Fibroblast of lung (primary cell): ENCODE results near the gene CENPH. TPM values are rescaled to one million over a fixed set of nuclear protein-coding genes. Genes with fewer than 3 reads are reported as not detected.
"Not testable (repeated sequence)": the region's sequence is repeated elsewhere in the genome, so short reads cannot be mapped to it uniquely, and the experiment has no call there.

Source experiments
- DNase-seq, 2 donors: peaks; one replicate each; pipeline versions ENCODE4 v3.0.0 to v3.0.0-alpha.2; 2010; ENCODE audit warnings: low read depth in 2 of 2
- H2AFZ ChIP-seq: 2 replicates; pipeline ENCODE4 v1.5.1; 2012; ENCODE audit warnings: low read length, control low read depth, inconsistent platforms
- H3K27ac ChIP-seq: 2 replicates; pipeline ENCODE4 v1.5.1; 2011; ENCODE audit warnings: low read length, control low read depth; ENCODE audit not compliant: insufficient read depth
- H3K27me3 ChIP-seq: 2 replicates; pipeline ENCODE4 v1.5.1; 2011; ENCODE audit warnings: mild to moderate bottlenecking, low read length; ENCODE audit not compliant: control insufficient read depth, insufficient read depth
- H3K36me3 ChIP-seq: 2 replicates; pipeline ENCODE4 v1.5.1; 2011; ENCODE audit warnings: low read length; ENCODE audit not compliant: control insufficient read depth, insufficient read depth
- H3K4me1 ChIP-seq: 2 replicates; pipeline ENCODE4 v1.5.1; 2011; ENCODE audit warnings: low read length; ENCODE audit not compliant: control insufficient read depth, insufficient read depth; ENCODE audit errors: extremely low read depth
- H3K4me2 ChIP-seq: 2 replicates; pipeline ENCODE4 v1.5.1; 2011; ENCODE audit warnings: low read length, control low read depth; ENCODE audit not compliant: insufficient read depth; ENCODE audit errors: extremely low read depth
- H3K4me3 ChIP-seq, 4 experiments: fragments of 200-600 bp in 1 of 4; sonication (generic) in 1 of 4; replicated peaks in 1 of 4; 2 replicates each; pipeline ENCODE4 v1.5.1; 2011 to 2016; ENCODE audit warnings: low read length in 4 of 4, low read depth in 3 of 4, mild to moderate bottlenecking in 3 of 4, control low read depth in 2 of 4, inconsistent platforms in 1 of 4, mixed read lengths in 1 of 4; ENCODE audit not compliant: insufficient read depth in 1 of 4; ENCODE audit errors: control extremely low read depth in 1 of 4
- H3K79me2 ChIP-seq: 2 replicates; pipeline ENCODE4 v1.5.1; 2012; ENCODE audit warnings: mild to moderate bottlenecking, low read length, inconsistent platforms; ENCODE audit not compliant: control insufficient read depth, insufficient read depth
- H3K9ac ChIP-seq: 2 replicates; pipeline ENCODE4 v1.5.1; 2011; ENCODE audit warnings: mild to moderate bottlenecking, low read length, control low read depth; ENCODE audit not compliant: insufficient read depth
- H3K9me3 ChIP-seq: 2 replicates; pipeline ENCODE4 v1.5.1; 2012; ENCODE audit warnings: low read depth, low read length; ENCODE audit not compliant: control insufficient read depth, insufficient read depth
- H4K20me1 ChIP-seq: 2 replicates; pipeline ENCODE4 v1.5.1; 2011; ENCODE audit warnings: low read length; ENCODE audit not compliant: control insufficient read depth, insufficient read depth; ENCODE audit errors: extremely low read depth
- CTCF ChIP-seq, 2 donors: IDR thresholded peaks in 1 of 2; conservative IDR thresholded peaks in 1 of 2; 1 replicate in 1 of 2; 2 replicates in 1 of 2; pipeline ENCODE4 v1.5.1; 2011 to 2012; ENCODE audit warnings: low read length in 2 of 2, control low read depth in 1 of 2, inconsistent platforms in 1 of 2, low read depth in 1 of 2, mild to moderate bottlenecking in 1 of 2
- EZH2 ChIP-seq: IDR thresholded peaks from 2 replicates; pipeline ENCODE4 v1.5.1; 2012; ENCODE audit warnings: low read length, control low read depth, mild to moderate bottlenecking; ENCODE audit errors: missing control alignments
- polyA plus RNA-seq, 2 donors: library from polyadenylated mRNA; depleted of rRNA in 1 of 2; stranded (reverse) in 1 of 2; unstranded in 1 of 2; fragments of >200 nt; gene quantifications; 2 replicates each; pipeline ENCODE4 v1.2.1, GENCODE V29; 2011 to 2012; ENCODE audit warnings: missing spikeins in 1 of 2
- total RNA-seq: library from RNA; depleted of rRNA; stranded (reverse); fragments of >200 nt; gene quantifications from 2 replicates; pipeline ENCODE4 v1.2.1, GENCODE V29; 2014

CENPH gene
- total and polyA plus RNA-seq, 2 donors (not counting 1 experiment from before 2014, with no cell fraction given) = 7.1 to 10.9 TPM

GRCh38 chr5:69220833-69221232 is 31.4 kb downstream of the CENPH start:
- not testable (repeated sequence) for H3K9me3 ChIP-seq, H3K27me3 ChIP-seq, H2AFZ ChIP-seq, H3K36me3 ChIP-seq, DNase-seq, H3K4me3 ChIP-seq, H3K4me2 ChIP-seq, H4K20me1 ChIP-seq, H3K27ac ChIP-seq, H3K9ac ChIP-seq, H3K4me1 ChIP-seq
- peaks cover 22% of the 10 kb centered on the region for H3K79me2 ChIP-seq

- Histone ChIP-seq H3K27ac (no peak overlapping the region), H3K9ac (no peak overlapping the region), H3K4me1 (no peaks in the 10 kb centered on the region), H3K79me2 (peaks cover 8% of the 10 kb centered on the region), H3K36me3 (no peaks in the 10 kb centered on the region), H3K4me2 (no peak overlapping the region), H2AFZ (no peak overlapping the region), H3K9me3 (no peaks in the 10 kb centered on the region), H3K27me3 (no peaks in the 10 kb centered on the region), H4K20me1 (no peaks in the 10 kb centered on the region), H3K4me3 (no peak overlapping the region)
- DNase-seq = no peak
- TF ChIP-seq CTCF (conservative IDR thresholded peaks at IDR 0.05 in 1 of 2, IDR thresholded peaks at IDR 0.05 in 1 of 2; ENCODE audit: low read depth in 1 of 2, low read length in 2 of 2) = no peak
- TF ChIP-seq EZH2 = no peak
Measured at GRCh38 chr5:69224520-69224919, 35.1 kb downstream of the CENPH start.

- Histone ChIP-seq H3K27me3 (no peaks in the 10 kb centered on the region), H3K27ac (no peak overlapping the region), H3K79me2 (peaks cover 3% of the 10 kb centered on the region), H3K4me1 (no peaks in the 10 kb centered on the region), H4K20me1 (no peaks in the 10 kb centered on the region), H2AFZ (no peak overlapping the region), H3K4me3 (no peak overlapping the region), H3K9me3 (no peaks in the 10 kb centered on the region), H3K9ac (no peak overlapping the region), H3K36me3 (no peaks in the 10 kb centered on the region), H3K4me2 (no peak overlapping the region)
- no peak for DNase-seq
- TF ChIP-seq EZH2 = no peak
Measured at GRCh38 chr5:69225860-69226259, 36.5 kb downstream of the CENPH start.

- Histone ChIP-seq H4K20me1 (no peaks in the 10 kb centered on the region), H3K4me2 (no peak overlapping the region), H3K9me3 (no peaks in the 10 kb centered on the region), H3K36me3 (no peaks in the 10 kb centered on the region), H3K9ac (no peak overlapping the region), H3K79me2 (peaks cover 5% of the 10 kb centered on the region), H3K27ac (no peak overlapping the region), H2AFZ (no peak overlapping the region), H3K4me3 (no peak overlapping the region), H3K27me3 (no peaks in the 10 kb centered on the region), H3K4me1 (no peaks in the 10 kb centered on the region)
- no peak for DNase-seq
- TF ChIP-seq CTCF (conservative IDR thresholded peaks at IDR 0.05 in 1 of 2, IDR thresholded peaks at IDR 0.05 in 1 of 2; ENCODE audit: low read depth in 1 of 2, low read length in 2 of 2) (no peak), EZH2 (no peak)
Measured at GRCh38 chr5:69230181-69230580, 40.8 kb downstream of the CENPH start.
